ENCODE data around the gene HINFP. TPM values are rescaled to one million over a fixed set of nuclear protein-coding genes. Genes with fewer than 3 reads are reported as not detected.

The HINFP gene
- total RNA-seq, 2 donors from 2014 or later = 43.8 to 44.8 TPM

DNA sequence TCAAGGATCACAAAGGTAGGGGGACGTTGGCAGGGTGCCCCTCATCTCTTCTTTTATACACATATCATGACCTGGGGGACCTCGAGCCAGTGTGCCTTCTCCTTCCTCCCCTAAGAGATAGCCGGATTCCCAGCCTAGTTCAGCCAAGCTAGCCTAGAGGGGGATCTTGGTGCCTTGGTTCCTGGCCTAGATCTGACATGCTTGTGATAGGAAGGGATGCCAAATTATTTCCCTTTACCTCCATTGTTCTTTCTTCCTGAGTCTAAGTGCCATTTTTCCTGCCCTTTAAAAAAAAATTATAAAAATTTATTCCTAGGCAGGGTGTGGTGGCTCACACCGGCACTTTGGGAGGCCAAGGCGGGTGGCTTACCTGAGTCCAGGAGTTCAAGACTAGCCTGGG lies 7.0 kb upstream of the HINFP start:
- Histone ChIP-seq H3K27ac (ENCODE audit: low read depth, low read length) (no peak overlapping the region), H3K27me3 (ENCODE audit: control insufficient read depth, insufficient read depth, low read length, poor library complexity, severe bottlenecking) (peaks cover 2% of the 10 kb centered on the region), H3K4me3 (ENCODE audit: low read length) (no peak overlapping the region), H3K36me3 (ENCODE audit: control insufficient read depth, insufficient read depth, low read length) (no peaks in the 10 kb centered on the region), H3K4me1 (ENCODE audit: control insufficient read depth, insufficient read depth, low read length) (no peaks in the 10 kb centered on the region), H3K9ac (ENCODE audit: extremely low read depth, low read length, poor library complexity, severe bottlenecking) (no peak overlapping the region), H3K9me3 (ENCODE audit: control insufficient read depth, low read length) (no peaks in the 10 kb centered on the region)
- DNase-seq = no peak
- no peaks in the 10 kb centered on the region for H3K9me3 Mint-ChIP-seq
- H3K4me3 Mint-ChIP-seq = no peak overlapping the region
- peaks cover 7% of the 10 kb centered on the region for H3K36me3 Mint-ChIP-seq (ENCODE audit: low read depth)
- peaks cover under 1% of the 10 kb centered on the region for H3K27me3 Mint-ChIP-seq (ENCODE audit: insufficient read depth)
- TF ChIP-seq, protein P1, sequence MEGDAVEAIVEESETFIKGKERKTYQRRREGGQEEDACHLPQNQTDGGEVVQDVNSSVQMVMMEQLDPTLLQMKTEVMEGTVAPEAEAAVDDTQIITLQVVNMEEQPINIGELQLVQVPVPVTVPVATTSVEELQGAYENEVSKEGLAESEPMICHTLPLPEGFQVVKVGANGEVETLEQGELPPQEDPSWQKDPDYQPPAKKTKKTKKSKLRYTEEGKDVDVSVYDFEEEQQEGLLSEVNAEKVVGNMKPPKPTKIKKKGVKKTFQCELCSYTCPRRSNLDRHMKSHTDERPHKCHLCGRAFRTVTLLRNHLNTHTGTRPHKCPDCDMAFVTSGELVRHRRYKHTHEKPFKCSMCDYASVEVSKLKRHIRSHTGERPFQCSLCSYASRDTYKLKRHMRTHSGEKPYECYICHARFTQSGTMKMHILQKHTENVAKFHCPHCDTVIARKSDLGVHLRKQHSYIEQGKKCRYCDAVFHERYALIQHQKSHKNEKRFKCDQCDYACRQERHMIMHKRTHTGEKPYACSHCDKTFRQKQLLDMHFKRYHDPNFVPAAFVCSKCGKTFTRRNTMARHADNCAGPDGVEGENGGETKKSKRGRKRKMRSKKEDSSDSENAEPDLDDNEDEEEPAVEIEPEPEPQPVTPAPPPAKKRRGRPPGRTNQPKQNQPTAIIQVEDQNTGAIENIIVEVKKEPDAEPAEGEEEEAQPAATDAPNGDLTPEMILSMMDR (conservative IDR thresholded peaks at IDR 0.05) = no peak
- H3K27ac Mint-ChIP-seq = no peak overlapping the region
- WGBS, 2 experiments (ENCODE audit: insufficient coverage in 1 of 2, insufficient read length in 1 of 2) = 88% methylated on average over 5 of the region's 5 CpGs; no CpG with 5 or more reads in 1 of the 2 experiments
- no peaks in the 10 kb centered on the region for H3K4me1 Mint-ChIP-seq

- DNase-seq = no peak
- WGBS, 2 experiments (ENCODE audit: insufficient coverage in 1 of 2, insufficient read length in 1 of 2) = 88 to 94% methylated on average over 19 to 24 of the region's 24 CpGs
- no peak overlapping the region for H3K9ac ChIP-seq (ENCODE audit: extremely low read depth, low read length, poor library complexity, severe bottlenecking)
- H3K36me3 Mint-ChIP-seq (ENCODE audit: low read depth) = peaks cover 7% of the 10 kb centered on the region
- TF ChIP-seq, protein P1 (conservative IDR thresholded peaks at IDR 0.05) = no peak
- H3K4me1 Mint-ChIP-seq = peaks cover 6% of the 10 kb centered on the region
- H3K9me3 ChIP-seq (ENCODE audit: control insufficient read depth, low read length) = no peaks in the 10 kb centered on the region
- H3K4me3 ChIP-seq (ENCODE audit: low read length) = no peak overlapping the region
- H3K9me3 Mint-ChIP-seq = no peaks in the 10 kb centered on the region
- no peaks in the 10 kb centered on the region for H3K27me3 Mint-ChIP-seq (ENCODE audit: insufficient read depth)
- no peak overlapping the region for H3K4me3 Mint-ChIP-seq
- H3K27ac ChIP-seq (ENCODE audit: low read depth, low read length) = no peak overlapping the region
- no peaks in the 10 kb centered on the region for H3K27me3 ChIP-seq (ENCODE audit: control insufficient read depth, insufficient read depth, low read length, poor library complexity, severe bottlenecking)
- H3K27ac Mint-ChIP-seq = no peak overlapping the region
- no peaks in the 10 kb centered on the region for H3K36me3 ChIP-seq (ENCODE audit: control insufficient read depth, insufficient read depth, low read length)
- H3K4me1 ChIP-seq (ENCODE audit: control insufficient read depth, insufficient read depth, low read length) = no peaks in the 10 kb centered on the region
Observed at GRCh38 chr11:119115484-119116234, 5.7 kb upstream of the HINFP start.

GRCh38 chr11:119116235-119116594 lies 5.2 kb upstream of the HINFP start:
- no peaks in the 10 kb centered on the region for H3K9me3 ChIP-seq (ENCODE audit: control insufficient read depth, low read length)
- no peak overlapping the region for H3K4me3 Mint-ChIP-seq
- H3K4me1 ChIP-seq (ENCODE audit: control insufficient read depth, insufficient read depth, low read length) = no peaks in the 10 kb centered on the region
- no peaks in the 10 kb centered on the region for H3K36me3 ChIP-seq (ENCODE audit: control insufficient read depth, insufficient read depth, low read length)
- peaks cover 10% of the 10 kb centered on the region for H3K4me1 Mint-ChIP-seq
- H3K27ac Mint-ChIP-seq = no peak overlapping the region
- no peak overlapping the region for H3K27ac ChIP-seq (ENCODE audit: low read depth, low read length)
- TF ChIP-seq, protein P1 (conservative IDR thresholded peaks at IDR 0.05) = no peak
- H3K36me3 Mint-ChIP-seq (ENCODE audit: low read depth) = peaks cover 7% of the 10 kb centered on the region
- no peak overlapping the region for H3K4me3 ChIP-seq (ENCODE audit: low read length)
- no peaks in the 10 kb centered on the region for H3K27me3 ChIP-seq (ENCODE audit: control insufficient read depth, insufficient read depth, low read length, poor library complexity, severe bottlenecking)
- 82 to 88% methylated on average over 2 to 10 of the region's 10 CpGs for WGBS, 2 experiments (ENCODE audit: insufficient coverage in 1 of 2, insufficient read length in 1 of 2)
- DNase-seq = no peak
- no peaks in the 10 kb centered on the region for H3K9me3 Mint-ChIP-seq
- H3K27me3 Mint-ChIP-seq (ENCODE audit: insufficient read depth) = no peaks in the 10 kb centered on the region
- H3K9ac ChIP-seq (ENCODE audit: extremely low read depth, low read length, poor library complexity, severe bottlenecking) = no peak overlapping the region
